ENCODE measurements around the gene PIP4K2B.

PIP4K2B gene

GRCh38 chr17:38752308-38753070 lies 46.9 kb downstream of the PIP4K2B start, which contains the start of gene PSMB3:
TSS of gene PSMB3 (plus strand) at chr17:38752741. CDS start at chr17:38752827, 86 bp downstream.
- H3K9me3 Mint-ChIP-seq = no peaks in the 10 kb centered on the region
- H3K4me3 Mint-ChIP-seq = peak within 1 kb of the TSS; percentile 97
- H3K36me3 Mint-ChIP-seq (ENCODE audit: low read depth) = peaks cover 30% of the 10 kb centered on the region
- H3K27ac Mint-ChIP-seq = peak within 1 kb of the TSS; percentile 97
- H3K27me3 Mint-ChIP-seq = peaks cover 31% of the 10 kb centered on the region
- ATAC-seq = peak; percentile 87
- H3K4me1 Mint-ChIP-seq = peaks cover 61% of the 10 kb centered on the region
- peak; percentile 97 for DNase-seq

GRCh38 chr17:38751808-38752307 lies 47.5 kb downstream of the PIP4K2B start:
- H3K4me1 Mint-ChIP-seq = peaks cover 62% of the 10 kb centered on the region
- H3K36me3 Mint-ChIP-seq (ENCODE audit: low read depth) = peaks cover 30% of the 10 kb centered on the region
- ATAC-seq = peak; percentile 13
- H3K27me3 Mint-ChIP-seq = peaks cover 32% of the 10 kb centered on the region
- peak overlapping the region; percentile 97 for H3K4me3 Mint-ChIP-seq
- no peaks in the 10 kb centered on the region for H3K9me3 Mint-ChIP-seq
- DNase-seq = peak; percentile 86
- peak overlapping the region; percentile 97 for H3K27ac Mint-ChIP-seq

GRCh38 chr17:38751144-38751807 lies 48.1 kb downstream of the PIP4K2B start:
- H3K36me3 Mint-ChIP-seq (ENCODE audit: low read depth) = peaks cover 26% of the 10 kb centered on the region
- H3K27ac Mint-ChIP-seq = peak overlapping the region; percentile 97
- DNase-seq = no peak
- peak overlapping the region; percentile 97 for H3K4me3 Mint-ChIP-seq
- H3K4me1 Mint-ChIP-seq = peaks cover 68% of the 10 kb centered on the region
- H3K27me3 Mint-ChIP-seq = peaks cover 38% of the 10 kb centered on the region
- ATAC-seq = no peak
- H3K9me3 Mint-ChIP-seq = no peaks in the 10 kb centered on the region

- Mint-ChIP-seq H3K27me3 (peaks cover 44% of the 10 kb centered on the region), H3K9me3 (no peaks in the 10 kb centered on the region), H3K4me1 (peaks cover 64% of the 10 kb centered on the region), H3K27ac (peak overlapping the region; percentile 97), H3K36me3 (ENCODE audit: low read depth) (peaks cover 18% of the 10 kb centered on the region), H3K4me3 (peak overlapping the region; percentile 97)
- no peak for DNase-seq
- no peak for ATAC-seq
Observed at GRCh38 chr17:38750312-38751121, 48.8 kb downstream of the PIP4K2B start.

- Mint-ChIP-seq H3K36me3 (ENCODE audit: low read depth) (peaks cover 18% of the 10 kb centered on the region), H3K9me3 (no peaks in the 10 kb centered on the region), H3K4me1 (peaks cover 64% of the 10 kb centered on the region), H3K27me3 (peaks cover 50% of the 10 kb centered on the region), H3K4me3 (peak overlapping the region; percentile 97), H3K27ac (no peak overlapping the region)
- no peak for DNase-seq
- no peak for ATAC-seq
Observed at GRCh38 chr17:38750044-38750311, 49.4 kb downstream of the PIP4K2B start.

GRCh38 chr17:38749223-38750043 lies 49.9 kb downstream of the PIP4K2B start:
- ATAC-seq = no peak
- Mint-ChIP-seq H3K36me3 (ENCODE audit: low read depth) (peaks cover 16% of the 10 kb centered on the region), H3K27me3 (peaks cover 55% of the 10 kb centered on the region), H3K4me1 (peaks cover 60% of the 10 kb centered on the region), H3K4me3 (peak overlapping the region; percentile 97), H3K9me3 (no peaks in the 10 kb centered on the region), H3K27ac (no peak overlapping the region)
- no peak for DNase-seq

- Mint-ChIP-seq H3K27ac (no peak overlapping the region), H3K27me3 (peaks cover 60% of the 10 kb centered on the region), H3K9me3 (no peaks in the 10 kb centered on the region), H3K36me3 (ENCODE audit: low read depth) (peaks cover 14% of the 10 kb centered on the region), H3K4me1 (peaks cover 56% of the 10 kb centered on the region), H3K4me3 (peak overlapping the region; percentile 97)
- no peak for ATAC-seq
- DNase-seq = no peak
Observed at GRCh38 chr17:38748892-38749222, 50.5 kb downstream of the PIP4K2B start.

GRCh38 chr17:38748149-38748891 lies 51.0 kb downstream of the PIP4K2B start, which contains the start of gene PCGF2:
TSS of gene PCGF2 (minus strand) at chr17:38748336. CDS start at chr17:38740402, 7,934 bp downstream.
- Mint-ChIP-seq H3K36me3 (ENCODE audit: low read depth) (peaks cover 10% of the 10 kb centered on the region), H3K27ac (no peak within 1 kb of the TSS), H3K4me1 (peaks cover 51% of the 10 kb centered on the region), H3K9me3 (no peaks in the 10 kb centered on the region), H3K4me3 (peak within 1 kb of the TSS; percentile 97), H3K27me3 (peaks cover 64% of the 10 kb centered on the region)
- ATAC-seq = no peak
- no peak for DNase-seq

- DNase-seq = peak; percentile 29
- Mint-ChIP-seq H3K27me3 (peaks cover 69% of the 10 kb centered on the region), H3K4me1 (peaks cover 47% of the 10 kb centered on the region), H3K4me3 (peak overlapping the region; percentile 59), H3K27ac (no peak overlapping the region), H3K9me3 (no peaks in the 10 kb centered on the region), H3K36me3 (ENCODE audit: low read depth) (peaks cover 8% of the 10 kb centered on the region)
- ATAC-seq = no peak
Observed at GRCh38 chr17:38747463-38748148, 51.8 kb downstream of the PIP4K2B start.

- DNase-seq = no peak
- no peaks in the 10 kb centered on the region for H3K9me3 Mint-ChIP-seq
- H3K27me3 Mint-ChIP-seq = peaks cover 66% of the 10 kb centered on the region
- peaks cover 3% of the 10 kb centered on the region for H3K36me3 Mint-ChIP-seq (ENCODE audit: low read depth)
- peaks cover 42% of the 10 kb centered on the region for H3K4me1 Mint-ChIP-seq
- peak overlapping the region; percentile 35 for H3K27ac Mint-ChIP-seq
- H3K4me3 Mint-ChIP-seq = peak overlapping the region; percentile 67
- ATAC-seq = no peak
Observed at GRCh38 chr17:38746849-38747462, 52.4 kb downstream of the PIP4K2B start.

- peaks cover 35% of the 10 kb centered on the region for H3K4me1 Mint-ChIP-seq
- H3K4me3 Mint-ChIP-seq = peak overlapping the region; percentile 67
- no peaks in the 10 kb centered on the region for H3K9me3 Mint-ChIP-seq
- peak overlapping the region; percentile 35 for H3K27ac Mint-ChIP-seq
- H3K27me3 Mint-ChIP-seq = peaks cover 60% of the 10 kb centered on the region
- no peak for DNase-seq
- ATAC-seq = no peak
- H3K36me3 Mint-ChIP-seq (ENCODE audit: low read depth) = no peaks in the 10 kb centered on the region
Observed at GRCh38 chr17:38746004-38746848, 53.1 kb downstream of the PIP4K2B start.

GRCh38 chr17:38745545-38745944 lies 53.8 kb downstream of the PIP4K2B start:
- no peak for DNase-seq
- H3K27me3 Mint-ChIP-seq = peaks cover 55% of the 10 kb centered on the region
- no peaks in the 10 kb centered on the region for H3K9me3 Mint-ChIP-seq
- no peak overlapping the region for H3K4me3 Mint-ChIP-seq
- H3K27ac Mint-ChIP-seq = no peak overlapping the region
- ATAC-seq = no peak
- no peaks in the 10 kb centered on the region for H3K36me3 Mint-ChIP-seq (ENCODE audit: low read depth)
- H3K4me1 Mint-ChIP-seq = peaks cover 28% of the 10 kb centered on the region
